HepG2 (cell line): Measurements from ENCODE around the gene CCNDBP1. TPM values are rescaled to one million over a fixed set of nuclear protein-coding genes. Genes with fewer than 3 reads are reported as not detected.

Experiments used
- ATAC-seq: fragments of 200-7000 bp; cut with Tn5 transposase; 3 replicates; pipeline ENCODE4 v1.9.1; 2020; ENCODE audit warnings: mild to moderate bottlenecking, moderate library complexity
- BruUV-seq: library from RNA; stranded (reverse); fragments of 400-500 nt; replicated peaks from 2 replicates; lab custom pipeline; 2021; lab: Mats Ljungman, UMichigan
- CTCF ChIA-PET: fragments of 300-600 bp; formaldehyde crosslinking; extraction: SDS; loops from one replicate; lab custom pipeline; 2021; ENCODE audit warnings: low total read pairs, inconsistent platforms, low intra/inter-chr PET ratio; lab: Yijun Ruan, JAX
- POLR2A ChIA-PET: fragments of 350-600 bp; sonication (Branson Sonifier 250); formaldehyde crosslinking; loops from one replicate; lab custom pipeline; 2020; ENCODE audit warnings: antibody characterized with exemption, inconsistent platforms; lab: Yijun Ruan, JAX
- DNase-seq: peaks from one replicate; pipeline ENCODE4 v3.0.0-alpha.2; 2015; ENCODE audit warnings: low spot score
- FAIRE-seq: peaks from 3 replicates; lab custom pipeline; 2011; peaks lifted over from hg19 to GRCh38; lab: Jason Lieb, UNC
- H2AFZ ChIP-seq: one replicate; pipeline ENCODE4 v1.6.1; 2011; ENCODE audit warnings: low read length, inconsistent platforms
- H3K27ac ChIP-seq: fragments of 300-600 bp; 3 replicates; pipeline ENCODE4 v1.8.0; 2011; ENCODE audit warnings: mixed run types, mild to moderate bottlenecking, mixed read lengths, low read length, inconsistent platforms; ENCODE audit not compliant: insufficient read depth; ENCODE audit errors: extremely low read length
- H3K27me3 ChIP-seq, 2 experiments: fragments of 200-600 bp in 1 of 2; 2 replicates in 1 of 2; 3 replicates in 1 of 2; pipeline versions ENCODE4 v1.6.0 to v1.8.0; 2011; ENCODE audit warnings: low read length in 2 of 2, mild to moderate bottlenecking in 2 of 2, moderate library complexity in 2 of 2, inconsistent platforms in 1 of 2; ENCODE audit not compliant: insufficient read depth in 2 of 2, control insufficient read depth in 1 of 2
- H3K36me3 ChIP-seq, 2 experiments: fragments of 200-600 bp in 1 of 2; replicated peaks in 1 of 2; 2 replicates in 1 of 2; 3 replicates in 1 of 2; pipeline versions ENCODE4 v1.5.1 to v1.8.0; 2011; ENCODE audit warnings: low read length in 2 of 2, inconsistent platforms in 1 of 2; ENCODE audit not compliant: insufficient read depth in 2 of 2, control insufficient read depth in 1 of 2
- H3K4me1 ChIP-seq: 2 replicates; pipeline ENCODE4 v1.5.1; 2012; ENCODE audit warnings: low read length, inconsistent platforms; ENCODE audit not compliant: insufficient read depth
- H3K4me2 ChIP-seq: 2 replicates; pipeline ENCODE4 v1.6.0; 2011; ENCODE audit warnings: low read depth, low read length, inconsistent platforms
- H3K4me3 ChIP-seq, 3 experiments: fragments of 200-600 bp in 1 of 3; sonication (generic), shearing (Covaris generic) in 1 of 3; replicated peaks in 1 of 3; 2 replicates each; pipeline ENCODE4 v1.5.1; 2011 to 2016; ENCODE audit warnings: low read length in 3 of 3, inconsistent platforms in 2 of 3, low read depth in 2 of 3, mild to moderate bottlenecking in 2 of 3, control low read depth in 1 of 3, mixed read lengths in 1 of 3; ENCODE audit not compliant: insufficient read depth in 1 of 3
- H3K79me2 ChIP-seq: one replicate; pipeline ENCODE4 v1.6.1; 2011; ENCODE audit warnings: low read length, inconsistent platforms; ENCODE audit not compliant: insufficient read depth
- H3K9ac ChIP-seq: 2 replicates; pipeline ENCODE4 v1.6.0; 2011; ENCODE audit warnings: mild to moderate bottlenecking, low read depth, low read length, inconsistent platforms; ENCODE audit not compliant: insufficient read depth
- H3K9me3 ChIP-seq: 2 replicates; pipeline ENCODE4 v1.5.1; 2012; ENCODE audit warnings: mild to moderate bottlenecking, low read length
- H4K20me1 ChIP-seq: 2 replicates; pipeline ENCODE4 v1.6.0; 2011; ENCODE audit warnings: inconsistent platforms, mild to moderate bottlenecking, low read length, moderate library complexity; ENCODE audit not compliant: insufficient read depth
- ARNT2 ChIP-seq: sonication (generic); formaldehyde crosslinking; IDR thresholded peaks from 2 replicates; pipeline ENCODE4 v1.8.0; 2022; ENCODE audit warnings: mild to moderate bottlenecking, low read depth, missing genetic modification reagents, moderate library complexity
- ERF ChIP-seq: IDR thresholded peaks from 2 replicates; pipeline ENCODE4 v1.6.1; 2018; ENCODE audit warnings: missing biosample characterization, missing genetic modification reagents
- FOXP1 ChIP-seq, 2 experiments: fragments of 450-650 bp in 1 of 2; IDR thresholded peaks; 2 replicates each; pipeline ENCODE4 v1.6.1; 2017 to 2018; ENCODE audit warnings: antibody characterized with exemption in 1 of 2
- GATAD1 ChIP-seq: IDR thresholded peaks from 2 replicates; pipeline ENCODE4 v1.6.1; 2016; ENCODE audit warnings: missing genetic modification reagents, missing compliant biosample characterization
- HHEX ChIP-seq: IDR thresholded peaks from 2 replicates; pipeline ENCODE4 v1.6.1; 2016; ENCODE audit warnings: control low read depth
- KMT2A ChIP-seq: sonication (generic); formaldehyde crosslinking; IDR thresholded peaks from 2 replicates; pipeline ENCODE4 v1.4.0; 2020; ENCODE audit warnings: missing genetic modification reagents
- POLR2AphosphoS2 ChIP-seq: IDR thresholded peaks from 2 replicates; pipeline ENCODE4 v1.6.1; 2011; ENCODE audit warnings: low read depth, low read length, improper control_type of control experiment
- TCF7L2 ChIP-seq: IDR thresholded peaks from 2 replicates; pipeline ENCODE4 v1.6.1; 2011; ENCODE audit warnings: mild to moderate bottlenecking, low read depth, low read length, moderate library complexity
- TEAD2 ChIP-seq: sonication (generic); formaldehyde crosslinking; IDR thresholded peaks from 2 replicates; pipeline ENCODE4 v1.9.0; 2021; ENCODE audit warnings: missing genetic modification reagents
- UBTF ChIP-seq: sonication (generic); formaldehyde crosslinking; IDR thresholded peaks from 2 replicates; pipeline ENCODE4 v1.4.0; 2020; ENCODE audit warnings: mild to moderate bottlenecking, missing genetic modification reagents
- ZMYM2 ChIP-seq: sonication (generic); formaldehyde crosslinking; IDR thresholded peaks from 2 replicates; pipeline ENCODE4 v1.8.0; 2022; ENCODE audit warnings: mild to moderate bottlenecking, missing genetic modification reagents
- ZNF10 ChIP-seq: sonication (generic); formaldehyde crosslinking; IDR thresholded peaks from 2 replicates; pipeline ENCODE4 v1.4.0; 2020; ENCODE audit warnings: mild to moderate bottlenecking, low read depth, missing genetic modification reagents, borderline replicate concordance
- ZNF121 ChIP-seq: sonication (generic); formaldehyde crosslinking; IDR thresholded peaks from 2 replicates; pipeline ENCODE4 v1.5.0; 2020; ENCODE audit warnings: mild to moderate bottlenecking, missing genetic modification reagents
- ZNF282 ChIP-seq: fragments of 450-650 bp; IDR thresholded peaks from 2 replicates; pipeline ENCODE4 v1.6.1; 2018; ENCODE audit not compliant: partially characterized antibody
- ZNF296 ChIP-seq: sonication (generic); formaldehyde crosslinking; conservative IDR thresholded peaks from 2 replicates; pipeline ENCODE4 v1.5.0; 2020; ENCODE audit warnings: mild to moderate bottlenecking, missing genetic modification reagents
- ZNF30 ChIP-seq: sonication (generic); formaldehyde crosslinking; IDR thresholded peaks from 2 replicates; pipeline ENCODE4 v1.5.0; 2020; ENCODE audit warnings: mild to moderate bottlenecking, missing genetic modification reagents
- ZNF614 ChIP-seq: IDR thresholded peaks from 2 replicates; pipeline ENCODE4 v1.6.1; 2018; ENCODE audit warnings: missing biosample characterization, missing genetic modification reagents, inconsistent platforms, borderline replicate concordance
- WGBS: methylation state at CpG from one replicate; pipeline ENCODE4 v1.1.6; 2017; ENCODE audit warnings: low lambda C conversion rate; 5-methylcytosine and 5-hydroxymethylcytosine counted together
- in situ Hi-C: cut with HindIII; loops from 2 replicates; pipeline ENCODE4 v1.10.0; 2017; ENCODE audit warnings: low pct_unique_long_range_greater_than_20kb; ENCODE audit not compliant: extremely low pct_ligation_motif_present
- intact Hi-C: fragments of 100-400 bp; cut with micrococcal nuclease; formaldehyde crosslinking; loops from one replicate; pipeline ENCODE4 v1.10.0; 2022; ENCODE audit not compliant: unreplicated experiment
- polyA plus RNA-seq, 8 experiments: library from polyadenylated mRNA; depleted of rRNA in 3 of 8; stranded (reverse) in 7 of 8; unstranded in 1 of 8; fragments of >200 nt; fragmentation: Illumina TruSeq in 4 of 8; extraction: Trizol in 4 of 8; gene quantifications; 2 replicates each; pipeline versions ENCODE4 v1.2.1 to v1.2.3, GENCODE V29; 2011 to 2016; ENCODE audit warnings: low read depth in 4 of 8, missing spikeins in 1 of 8, mixed read lengths in 1 of 8; ENCODE audit not compliant: insufficient read depth in 1 of 8
- total RNA-seq, 5 experiments: library from RNA; depleted of rRNA; stranded (reverse); fragments of >200 nt; fragmentation: Illumina TruSeq; extraction: Trizol; gene quantifications; 2 replicates each; pipeline ENCODE4 v1.2.3, GENCODE V29; 2016; ENCODE audit warnings: low read depth in 1 of 5

The CCNDBP1 gene
- total and polyA plus RNA-seq, 2 of the 13 experiments (the other 11 are each of a cell fraction or from before 2014, with no cell fraction given) = 24.8 to 42.3 TPM

- Histone ChIP-seq H3K9me3 (no peaks in the 10 kb centered on the region), H3K9ac (no peak overlapping the region), H3K36me3 (no peaks in the 10 kb centered on the region), H4K20me1 (no peaks in the 10 kb centered on the region), H3K4me2 (no peak overlapping the region), H3K4me3 (no peak overlapping the region), H3K4me1 (0 out of 2 replicates have a peak, but pooled peaks cover 6% of the 10 kb centered on the region), H2AFZ (no peak overlapping the region), H3K79me2 (no peaks in the 10 kb centered on the region), H3K27ac (no peak overlapping the region), H3K27me3 (peaks cover 0 to 14% of the 10 kb centered on the region in 2 experiments; a peak in 3 of 5 replicates)
- CTCF ChIA-PET = interaction anchor here (2.7 kb wide), 1 partner anchor 58 kb away, joined by 45 read pairs; no protein-coding TSS in a partner anchor
- FAIRE-seq = no peak
- TF ChIP-seq ZNF10 (CRISPR knock-in tag) (no peak), ZNF296 (CRISPR knock-in tag) (no peak), TCF7L2 (no peak)
- 76% methylated on average over 18 of the region's 57 CpGs for WGBS
- in situ Hi-C loops (no loop called here), intact Hi-C loops (no loop called here)
- POLR2A ChIA-PET = no interaction called here
- no peak for ATAC-seq
- no peak for DNase-seq
- no TSS peak for BruUV-seq
These were observed 41.5 kb downstream of the CCNDBP1 start for GRCh38 chr15:43226436-43227305.

- POLR2A ChIA-PET = no interaction called here
- Histone ChIP-seq H3K27me3 (peaks cover 1 to 14% of the 10 kb centered on the region in 2 experiments; a peak in 3 of 5 replicates), H3K27ac (no peak overlapping the region), H3K4me3 (no peak overlapping the region), H3K4me2 (no peak overlapping the region), H3K9me3 (no peaks in the 10 kb centered on the region), H2AFZ (no peak overlapping the region), H3K4me1 (peaks cover 8% of the 10 kb centered on the region; the same call in 1 of the 2 replicates), H4K20me1 (no peaks in the 10 kb centered on the region), H3K9ac (no peak overlapping the region), H3K79me2 (no peaks in the 10 kb centered on the region), H3K36me3 (no peaks in the 10 kb centered on the region)
- intact Hi-C loops (no loop called here), in situ Hi-C loops (loop anchor here (10.0 kb wide), 1 partner anchor 55 kb away; no protein-coding TSS in a partner anchor)
- 29% methylated on average over 5 of the region's 5 CpGs for WGBS
- FAIRE-seq (no peak), DNase-seq (no peak), ATAC-seq (no peak)
- CTCF ChIA-PET = no interaction called here
- BruUV-seq = no TSS peak
- TF ChIP-seq KMT2A (CRISPR knock-in tag) (no peak), ZNF614 (no peak), UBTF (CRISPR knock-in tag) (no peak), ZNF121 (CRISPR knock-in tag) (no peak), FOXP1 (IDR thresholded peaks at IDR 0.05) (no peak), FOXP1 (CRISPR knock-in tag; IDR thresholded peaks at IDR 0.05) (no peak), TEAD2 (CRISPR knock-in tag) (no peak), ZMYM2 (CRISPR knock-in tag) (no peak), HHEX (no peak), ARNT2 (no peak), ZNF282 (no peak), ERF (no peak), ZNF30 (CRISPR knock-in tag) (no peak), GATAD1 (CRISPR knock-in tag) (no peak), POLR2AphosphoS2 (no peak)
These were observed 44.8 kb downstream of the CCNDBP1 start for GRCh38 chr15:43229977-43230376.
